ENCODE measurements around the gene SH3BP5. TPM values are rescaled to one million over a fixed set of nuclear protein-coding genes. Genes with fewer than 3 reads are reported as not detected.

Gene SH3BP5, protein sequence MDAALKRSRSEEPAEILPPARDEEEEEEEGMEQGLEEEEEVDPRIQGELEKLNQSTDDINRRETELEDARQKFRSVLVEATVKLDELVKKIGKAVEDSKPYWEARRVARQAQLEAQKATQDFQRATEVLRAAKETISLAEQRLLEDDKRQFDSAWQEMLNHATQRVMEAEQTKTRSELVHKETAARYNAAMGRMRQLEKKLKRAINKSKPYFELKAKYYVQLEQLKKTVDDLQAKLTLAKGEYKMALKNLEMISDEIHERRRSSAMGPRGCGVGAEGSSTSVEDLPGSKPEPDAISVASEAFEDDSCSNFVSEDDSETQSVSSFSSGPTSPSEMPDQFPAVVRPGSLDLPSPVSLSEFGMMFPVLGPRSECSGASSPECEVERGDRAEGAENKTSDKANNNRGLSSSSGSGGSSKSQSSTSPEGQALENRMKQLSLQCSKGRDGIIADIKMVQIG
- 10 to 100 TPM; 12.8 to 64.4 (median 16.0) TPM for total RNA-seq

DNA sequence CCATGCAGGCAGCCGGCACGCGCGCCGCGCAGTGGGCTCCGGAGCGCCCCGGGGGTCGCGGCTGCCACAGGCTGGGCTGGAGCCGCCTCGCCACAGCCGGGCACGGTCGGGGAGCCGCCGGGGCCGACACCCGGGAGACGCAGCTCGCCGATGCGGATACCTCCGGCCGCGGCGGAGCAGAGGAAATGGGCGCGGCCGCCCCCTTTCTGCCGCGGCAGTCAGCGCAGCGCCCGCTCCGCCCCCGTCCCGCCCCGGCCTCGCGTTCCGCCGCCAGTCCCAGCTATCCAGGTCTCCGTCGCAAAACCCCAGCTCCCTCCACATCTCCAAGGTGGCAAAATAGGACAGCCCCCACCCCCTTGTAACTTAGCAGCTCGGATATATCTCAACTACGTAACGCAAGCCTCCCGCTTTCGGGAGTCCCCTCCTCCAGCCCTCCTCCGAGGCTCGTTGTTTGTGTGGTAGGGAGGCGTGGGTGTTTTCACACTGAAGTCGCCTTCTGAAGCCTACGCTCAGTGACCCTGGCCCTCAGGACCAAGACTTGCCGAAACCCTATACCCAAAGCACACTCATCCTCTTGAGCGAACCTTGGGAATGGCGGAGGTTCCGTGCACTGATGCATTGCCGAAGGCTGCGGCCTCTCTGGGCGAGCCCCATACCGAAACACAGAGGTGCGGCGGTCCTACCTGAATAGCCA is at the start of gene SH3BP5:
TSS of gene SH3BP5 (minus strand) at position 182 of the 694 bp plus-strand sequence. CDS start at position 4, 178 bp downstream.
- Histone ChIP-seq H3K4me3 (peak within 1 kb of the TSS; percentile 86 to 96 (median 94)), H3K4me1 (peaks cover 0 to 8% (median 2%) of the 10 kb centered on the region in 4 donors), H3K9me3 (no peaks in the 10 kb centered on the region), H3K27ac (peak within 1 kb of the TSS; percentile 83 to 96 (median 89)), H3K36me3 (no peaks in the 10 kb centered on the region), H3K27me3 (no peaks in the 10 kb centered on the region)
- DNase-seq = peak; percentile 76 to 88 (median 82)
- TF ChIP-seq, protein P1, sequence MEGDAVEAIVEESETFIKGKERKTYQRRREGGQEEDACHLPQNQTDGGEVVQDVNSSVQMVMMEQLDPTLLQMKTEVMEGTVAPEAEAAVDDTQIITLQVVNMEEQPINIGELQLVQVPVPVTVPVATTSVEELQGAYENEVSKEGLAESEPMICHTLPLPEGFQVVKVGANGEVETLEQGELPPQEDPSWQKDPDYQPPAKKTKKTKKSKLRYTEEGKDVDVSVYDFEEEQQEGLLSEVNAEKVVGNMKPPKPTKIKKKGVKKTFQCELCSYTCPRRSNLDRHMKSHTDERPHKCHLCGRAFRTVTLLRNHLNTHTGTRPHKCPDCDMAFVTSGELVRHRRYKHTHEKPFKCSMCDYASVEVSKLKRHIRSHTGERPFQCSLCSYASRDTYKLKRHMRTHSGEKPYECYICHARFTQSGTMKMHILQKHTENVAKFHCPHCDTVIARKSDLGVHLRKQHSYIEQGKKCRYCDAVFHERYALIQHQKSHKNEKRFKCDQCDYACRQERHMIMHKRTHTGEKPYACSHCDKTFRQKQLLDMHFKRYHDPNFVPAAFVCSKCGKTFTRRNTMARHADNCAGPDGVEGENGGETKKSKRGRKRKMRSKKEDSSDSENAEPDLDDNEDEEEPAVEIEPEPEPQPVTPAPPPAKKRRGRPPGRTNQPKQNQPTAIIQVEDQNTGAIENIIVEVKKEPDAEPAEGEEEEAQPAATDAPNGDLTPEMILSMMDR (IDR thresholded peaks at IDR 0.05) = peak; percentile 70 to 80 (median 76)
- no peak for TF ChIP-seq POLR2A (IDR thresholded peaks at IDR 0.05)

DNA sequence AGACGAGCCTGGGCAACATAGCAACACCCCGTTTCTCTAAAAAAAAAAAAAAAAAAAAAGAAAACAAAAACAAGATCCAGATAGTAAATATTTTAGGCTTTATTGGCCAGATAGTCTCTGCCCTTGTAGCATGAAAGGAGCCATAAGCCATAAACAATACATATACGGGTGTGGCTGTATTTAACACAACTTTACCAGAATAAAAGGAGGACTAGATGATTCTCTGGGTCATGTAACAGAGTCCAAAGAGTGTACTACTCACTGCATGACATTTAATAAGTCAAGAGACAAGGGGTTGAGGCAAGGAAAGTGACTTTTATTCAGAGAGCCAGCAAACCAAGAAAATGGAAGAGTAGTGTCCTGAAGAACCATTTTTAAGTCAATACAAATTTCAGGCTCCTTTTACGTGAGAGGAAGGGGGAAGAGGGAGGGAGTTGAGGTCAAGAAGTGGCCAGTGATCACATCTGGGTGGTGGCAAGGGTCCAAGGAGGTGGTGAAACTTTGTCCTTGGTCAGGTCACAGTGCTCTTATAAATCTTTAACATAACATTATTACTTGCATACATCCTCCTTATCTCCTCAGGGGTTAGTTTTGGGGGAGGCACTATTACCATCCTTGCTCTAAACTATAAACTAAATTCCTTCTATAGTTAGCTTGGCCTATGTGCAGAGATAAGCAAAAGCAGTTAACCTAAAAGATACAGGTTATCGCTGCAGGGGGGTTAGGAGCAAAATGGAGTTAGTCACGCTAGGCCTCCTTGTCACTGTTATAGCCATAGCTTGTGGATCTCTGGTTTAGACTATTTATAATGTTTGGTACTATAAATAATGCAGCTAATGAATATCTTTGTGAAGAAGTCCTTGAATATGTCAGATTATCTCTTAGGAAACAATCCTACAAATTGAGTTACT is 48.8 kb upstream of the SH3BP5 start:
- TF ChIP-seq POLR2A (IDR thresholded peaks at IDR 0.05) = no peak
- H3K4me1 ChIP-seq = no peaks in the 10 kb centered on the region

DNA sequence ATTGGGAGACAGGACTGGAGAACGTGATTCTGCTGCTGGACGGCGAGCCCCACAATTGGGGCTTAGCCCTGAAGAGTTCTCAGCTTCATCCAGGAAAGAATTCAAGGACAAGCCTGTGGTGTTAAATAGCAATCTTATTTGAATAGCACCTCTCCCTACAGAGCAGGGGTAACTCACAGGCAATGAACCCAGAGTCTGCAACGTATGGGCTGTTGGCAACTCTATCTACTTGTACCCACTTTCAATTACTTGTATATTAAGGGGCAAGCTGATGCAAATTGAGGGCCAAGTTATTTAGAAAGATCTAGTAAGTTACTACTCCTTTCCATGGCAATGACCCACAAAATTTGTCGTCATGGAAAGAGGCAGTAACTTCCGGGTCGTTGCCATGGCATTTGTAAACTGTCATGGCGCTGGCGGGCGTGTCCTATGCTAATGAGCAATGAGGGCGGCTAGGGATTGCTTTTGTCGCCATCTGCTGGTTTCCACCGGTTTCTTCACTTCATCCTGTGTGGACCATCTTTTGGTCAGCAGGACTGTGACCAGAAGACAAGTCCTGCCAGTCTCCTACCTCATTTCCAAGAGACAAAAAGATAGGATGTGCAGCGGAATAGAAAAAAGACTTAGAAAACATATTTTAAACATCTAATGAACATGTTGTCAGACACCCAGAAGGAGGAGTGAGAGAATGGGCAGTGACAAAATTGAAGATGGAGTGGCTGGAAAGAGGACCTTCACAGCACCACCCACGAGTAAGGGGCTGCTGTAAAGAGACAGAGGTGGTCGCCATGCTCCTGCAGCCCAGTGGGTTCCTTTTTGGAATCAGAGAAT is 45.8 kb upstream of the SH3BP5 start:
- DNase-seq = peak; percentile 91 to 98 (median 97)
- H3K4me1 ChIP-seq = no peaks in the 10 kb centered on the region
- no peaks in the 10 kb centered on the region for H3K27me3 ChIP-seq
- TF ChIP-seq POLR2A (IDR thresholded peaks at IDR 0.05) = no peak
- TF ChIP-seq, protein P1 (IDR thresholded peaks at IDR 0.05) = peak; percentile 81 to 94 (median 91)
- no peaks in the 10 kb centered on the region for H3K36me3 ChIP-seq
- no peaks in the 10 kb centered on the region for H3K9me3 ChIP-seq
- no peak overlapping the region for H3K4me3 ChIP-seq
- peak overlapping the region; percentile 40 to 71 (median 52) for H3K27ac ChIP-seq

More for the DNA sequence above, 48.8 kb upstream of the SH3BP5 start:
- H3K4me3 ChIP-seq = no peak overlapping the region
- no peak for DNase-seq
- H3K9me3 ChIP-seq = no peaks in the 10 kb centered on the region
- H3K27ac ChIP-seq = peak overlapping the region in 2 of 4 donors; percentile 28 to 61
- H3K27me3 ChIP-seq = no peaks in the 10 kb centered on the region
- H3K36me3 ChIP-seq = no peaks in the 10 kb centered on the region

DNA sequence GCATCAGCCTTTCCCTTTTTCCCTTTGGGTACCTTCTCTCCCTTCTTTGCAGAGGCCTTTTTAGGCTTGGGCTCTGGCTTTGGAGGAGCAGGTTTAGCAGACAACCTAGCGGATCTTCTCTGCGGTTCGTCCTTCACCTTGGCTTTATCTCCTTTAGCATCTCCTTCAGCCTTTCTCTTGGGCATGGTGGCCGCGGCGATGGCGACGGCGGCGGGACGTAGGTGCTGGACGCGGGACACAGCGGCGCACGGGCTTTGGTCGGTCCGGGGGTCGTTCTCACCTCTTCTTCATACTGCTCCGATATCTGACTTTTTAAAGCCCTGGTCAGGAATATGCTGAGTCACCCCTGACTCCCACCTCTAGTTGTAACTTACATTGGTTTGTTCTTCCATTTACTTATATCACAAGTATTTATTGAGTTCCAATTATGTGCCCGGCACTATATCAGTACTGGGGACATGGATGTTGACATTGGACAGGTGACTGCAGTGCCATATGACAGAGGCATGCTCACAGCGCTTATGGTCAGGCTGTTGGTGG is 43.1 kb upstream of the SH3BP5 start:
- no peak overlapping the region for H3K4me3 ChIP-seq
- no peaks in the 10 kb centered on the region for H3K36me3 ChIP-seq
- H3K4me1 ChIP-seq = no peaks in the 10 kb centered on the region
- DNase-seq = peak in 1 of 3 donors; percentile 40
- no peaks in the 10 kb centered on the region for H3K27me3 ChIP-seq
- no peak overlapping the region for H3K27ac ChIP-seq
- H3K9me3 ChIP-seq = no peaks in the 10 kb centered on the region
- no peak for TF ChIP-seq POLR2A (IDR thresholded peaks at IDR 0.05)
- TF ChIP-seq, protein P1 (IDR thresholded peaks at IDR 0.05) = no peak

DNA sequence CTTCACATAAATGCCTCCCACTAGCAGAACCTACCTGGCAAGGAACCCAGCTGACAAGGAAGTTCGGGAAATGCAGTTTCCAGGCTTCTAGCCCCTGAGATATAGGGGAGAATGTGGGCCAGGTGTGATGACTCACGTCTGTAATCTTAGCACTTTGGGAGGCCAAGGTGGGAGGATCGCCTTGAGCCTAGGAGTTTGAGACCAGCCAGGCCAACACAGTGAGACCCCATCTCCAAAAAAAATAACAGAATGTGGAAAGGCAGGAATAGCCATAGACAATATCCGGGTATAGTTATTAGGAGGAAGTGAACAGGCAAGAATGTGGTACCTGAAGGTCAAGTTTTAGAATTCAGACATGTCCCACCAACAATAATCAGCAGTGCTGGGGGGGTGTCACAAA is 40.5 kb upstream of the SH3BP5 start:
- Histone ChIP-seq H3K27me3 (no peaks in the 10 kb centered on the region), H3K36me3 (no peaks in the 10 kb centered on the region), H3K27ac (no peak overlapping the region), H3K4me3 (no peak overlapping the region), H3K9me3 (no peaks in the 10 kb centered on the region), H3K4me1 (no peaks in the 10 kb centered on the region)
- DNase-seq = no peak
- TF ChIP-seq POLR2A (IDR thresholded peaks at IDR 0.05) = no peak
- TF ChIP-seq, protein P1 (IDR thresholded peaks at IDR 0.05) = no peak

Measured in Peyer's patch (tissue), 4 donors.